ENCODE measurements around the gene ZNF845.
"Not testable (repeated sequence)": the region's sequence is repeated elsewhere in the genome, so short reads cannot be mapped to it uniquely, and the experiment has no call there.

ZNF845 gene

DNA sequence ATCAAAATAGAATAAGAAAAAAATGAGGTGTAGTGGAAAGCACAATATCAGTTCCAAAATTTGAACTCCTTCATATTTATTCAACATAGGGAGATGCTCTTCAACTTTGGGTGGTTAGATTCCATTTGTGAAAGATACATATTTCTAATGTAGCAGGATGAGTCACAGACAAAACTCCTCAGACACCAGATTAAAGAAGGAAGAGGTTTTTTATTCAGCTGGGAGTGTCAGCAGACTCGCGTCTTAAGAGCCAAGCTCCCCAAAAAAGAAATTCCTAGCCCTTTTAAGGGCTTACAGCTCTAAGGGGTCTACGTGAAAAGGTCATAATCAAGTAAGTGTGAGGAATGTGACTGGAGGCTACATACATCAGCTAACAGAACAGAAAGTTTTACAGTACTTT lies 54.6 kb downstream of the ZNF845 start:
- DNase-seq = no peak

DNA sequence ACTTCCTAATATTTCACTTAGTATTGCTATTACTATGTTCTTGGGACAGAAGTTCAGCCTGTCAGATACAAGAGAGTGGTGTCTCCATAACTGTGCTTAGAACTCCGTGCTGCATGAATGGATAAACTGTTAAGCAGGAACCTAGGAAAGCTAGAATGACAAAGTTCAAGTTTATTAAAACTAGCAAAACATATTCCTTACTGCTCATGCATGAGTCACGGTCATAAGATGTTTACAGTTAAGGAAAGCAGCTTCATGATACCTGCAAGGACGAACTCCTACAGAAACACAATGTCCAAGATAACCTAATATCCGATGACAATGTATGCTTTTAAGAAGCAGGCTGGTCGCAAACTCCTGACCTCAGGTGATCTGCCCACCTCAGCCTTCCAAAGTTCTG lies 55.4 kb downstream of the ZNF845 start:
- DNase-seq = no peak

DNA sequence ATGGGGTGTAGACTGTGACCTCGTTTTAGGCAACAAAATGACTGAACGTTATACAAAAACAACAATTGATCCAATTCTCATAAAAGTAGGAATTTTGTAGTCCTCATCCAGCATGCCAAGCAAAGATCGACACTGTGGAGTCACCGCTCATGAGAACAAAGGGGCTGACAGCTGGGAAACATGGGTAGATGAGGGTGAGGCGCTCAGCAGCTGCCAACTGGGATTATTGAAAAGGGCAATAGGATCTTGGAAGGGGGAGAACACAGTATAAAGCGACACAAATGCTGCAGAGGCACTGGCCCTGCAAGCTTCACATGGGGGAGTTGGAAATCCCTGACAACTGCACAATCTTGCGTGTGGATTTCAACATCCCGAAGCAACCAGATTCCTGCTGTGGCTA lies 56.0 kb downstream of the ZNF845 start:
- no peak for DNase-seq

DNA sequence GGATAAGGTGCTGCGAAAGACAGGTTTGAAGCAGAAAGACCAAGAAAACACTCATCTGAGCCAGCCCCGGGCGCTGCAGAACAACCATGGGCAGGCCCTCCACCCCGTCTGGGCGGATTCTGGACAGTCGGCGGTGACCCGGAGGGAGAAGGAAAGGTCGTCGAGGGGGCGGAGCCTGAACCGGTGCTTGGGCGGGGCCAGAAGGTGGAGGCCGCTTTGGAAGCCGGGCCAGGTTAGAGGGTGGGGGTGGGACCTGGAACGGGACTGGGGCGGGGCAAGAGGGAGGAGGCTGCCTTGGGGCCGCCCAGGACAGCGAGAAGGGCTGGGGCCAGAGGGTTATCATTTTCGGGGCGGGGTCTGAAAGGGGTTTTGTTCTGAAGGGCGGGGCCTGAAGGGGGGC lies 56.4 kb downstream of the ZNF845 start:
- no peak for DNase-seq

DNA sequence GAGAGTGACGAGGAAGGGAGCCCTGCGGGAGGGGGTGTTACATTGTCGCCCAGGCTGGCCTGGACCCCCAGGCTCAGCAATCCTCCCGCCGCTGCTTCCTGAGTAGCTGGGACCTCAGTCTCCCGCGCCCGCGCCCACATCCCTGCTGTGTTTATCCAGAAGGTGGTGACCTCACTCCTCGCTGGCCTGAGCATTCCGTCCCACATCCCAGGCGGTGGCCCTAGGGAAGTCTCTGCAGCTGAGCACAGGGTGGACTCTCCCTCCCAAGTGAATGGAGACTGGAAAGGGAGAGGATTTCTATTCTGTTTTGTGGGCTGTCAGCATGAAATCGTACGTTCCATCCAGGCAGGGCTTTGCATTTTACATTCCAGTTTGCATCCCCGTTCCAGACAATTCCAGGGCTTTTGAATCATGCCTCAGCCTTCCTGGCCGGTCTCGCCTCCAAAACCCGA lies 61.0 kb downstream of the ZNF845 start:
- no peak for DNase-seq

DNA sequence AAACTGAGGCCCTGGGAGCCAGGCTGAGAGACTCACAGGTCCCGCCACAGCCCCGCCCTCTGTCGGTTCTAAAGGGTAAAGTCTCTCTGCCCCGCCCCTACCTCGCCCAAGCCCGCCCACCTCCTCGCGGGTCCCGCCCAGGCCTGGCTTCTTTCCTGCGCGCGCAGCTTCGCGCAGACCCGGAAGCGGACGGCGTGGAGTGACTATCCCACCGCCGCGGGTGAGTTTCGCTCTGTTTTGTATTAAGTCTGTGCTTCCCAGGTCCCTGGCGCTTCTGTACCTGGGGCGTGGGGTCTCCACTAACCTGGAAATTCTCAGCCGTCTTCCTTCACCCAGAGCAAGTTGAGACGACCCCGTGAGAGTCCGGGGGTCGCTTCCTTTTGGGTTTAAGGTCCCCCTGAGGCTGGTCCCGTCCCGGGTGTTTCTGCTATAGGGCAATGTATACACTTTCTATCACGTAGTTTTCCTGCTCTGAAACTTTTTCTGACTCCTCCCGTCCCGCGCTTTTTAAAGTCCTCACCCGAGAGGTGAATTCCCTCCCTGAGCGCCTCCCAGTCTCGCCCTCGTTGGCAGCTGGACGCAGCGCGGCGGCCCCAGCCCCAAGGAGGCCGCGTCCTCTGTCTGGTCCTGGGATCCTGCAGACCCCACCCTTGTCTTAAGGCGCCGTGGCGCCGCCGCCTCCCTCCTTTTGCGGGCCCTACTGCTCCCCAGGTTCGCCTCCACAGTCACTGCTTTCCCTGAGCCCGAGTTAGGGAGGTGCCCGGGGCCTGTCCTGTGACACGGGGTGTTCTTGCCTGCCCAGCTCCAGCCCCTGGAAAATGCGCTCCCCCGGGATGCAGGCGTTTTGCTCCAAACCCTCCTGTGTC lies 61.7 kb downstream of the ZNF845 start, which contains the start of gene ZNF765:
Gene ZNF765 (plus strand): TSS at position 176 of the 866 bp plus-strand sequence. CDS start 2,867 bp downstream, outside the sequence.
- peak; percentile 96 for DNase-seq

DNA sequence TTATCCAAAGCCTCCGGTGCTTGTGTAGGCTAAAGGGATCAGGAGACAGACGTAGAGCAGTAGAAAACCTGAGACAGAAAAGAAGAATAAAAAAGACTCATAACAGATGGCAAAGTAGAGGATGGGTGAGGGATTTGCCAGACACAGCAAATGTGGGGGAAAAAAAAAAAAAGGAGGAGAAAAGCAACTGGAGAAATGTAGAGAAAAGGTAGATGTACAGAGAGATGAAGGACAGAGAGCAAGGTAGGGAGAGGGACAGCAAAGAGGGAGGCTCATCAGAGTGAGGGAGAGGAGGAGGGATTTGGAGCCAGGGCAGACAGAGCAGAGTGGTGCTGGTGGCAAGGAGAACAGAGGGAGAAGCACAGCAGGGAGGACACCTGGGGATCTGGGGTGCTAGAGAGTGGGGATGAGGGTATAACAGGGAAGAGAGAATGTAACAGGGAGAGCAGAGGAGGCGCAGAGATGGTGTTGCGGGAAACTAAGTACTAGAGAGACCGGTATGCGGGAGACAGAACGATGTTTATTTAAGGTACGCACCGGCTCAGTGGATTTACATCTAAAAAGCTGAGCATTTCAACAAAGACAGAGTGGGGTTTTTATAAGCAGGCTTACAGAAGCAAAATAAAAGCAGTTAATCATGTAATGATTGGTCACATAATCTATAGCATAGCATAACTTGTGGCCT lies 62.4 kb downstream of the ZNF845 start:
- not testable (repeated sequence) for DNase-seq

DNA sequence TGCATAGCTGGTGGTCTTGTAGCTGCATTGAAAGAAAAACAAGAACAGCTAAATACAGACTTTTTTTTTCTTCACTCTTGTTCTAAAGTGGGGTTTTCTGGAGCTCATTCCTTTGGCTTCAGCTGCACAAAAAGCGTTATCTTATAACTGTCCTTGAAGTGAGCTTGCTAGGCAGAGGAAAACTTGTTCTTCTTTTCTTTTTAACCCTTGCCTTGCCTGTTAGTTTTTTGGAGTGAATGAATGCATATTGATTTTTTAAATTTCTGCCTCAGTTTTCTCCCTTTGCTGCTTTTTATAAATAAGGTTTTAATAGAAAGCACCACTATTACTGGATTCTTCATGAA lies 62.9 kb downstream of the ZNF845 start:
- no peak for DNase-seq

DNA sequence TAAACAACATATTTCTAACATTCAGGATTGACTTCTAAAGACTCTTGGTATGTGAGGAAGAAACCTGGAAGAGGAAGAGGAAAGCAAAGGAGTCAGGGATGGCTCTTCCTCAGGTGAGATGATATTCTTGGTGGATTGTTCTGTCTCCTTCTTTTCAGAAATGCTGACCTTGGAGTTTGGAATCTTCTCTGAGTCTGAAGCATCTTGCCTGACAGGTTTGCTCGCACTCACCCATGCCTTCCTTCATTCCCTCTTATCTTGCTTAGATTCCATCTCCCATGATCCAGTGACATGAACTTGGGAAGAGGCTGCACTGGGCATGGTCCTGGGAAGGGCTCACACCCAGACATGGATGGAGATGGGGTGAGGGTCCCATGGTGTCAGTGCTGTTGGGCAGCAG lies 64.4 kb downstream of the ZNF845 start:
- DNase-seq = not testable (repeated sequence)
